Right lung (tissue), 5 donors: ENCODE measurements around the gene MGA. TPM values are rescaled to one million over a fixed set of nuclear protein-coding genes. Genes with fewer than 3 reads are reported as not detected.

ENCODE experiments used
- polyA plus RNA-seq, 5 donors: library from polyadenylated mRNA; unstranded; fragments of 120-200 nt; gene quantifications; one replicate each; pipeline versions ENCODE4 v1.2.1 to v1.2.3, GENCODE V29; 2013; ENCODE audit warnings: inconsistent platforms in 1 of 5, low replicate concordance in 1 of 5; ENCODE audit not compliant: insufficient read length in 5 of 5, insufficient read depth in 1 of 5

MGA gene
- polyA plus RNA-seq, 5 donors, result 23.9 to 41.5 (median 35.3) TPM

Other genes with a start within 250 kb of the MGA start
- 10 to 100 TPM; 58.3 to 85.9 (median 62.9) TPM for gene RTF1, start 243.3 kb upstream of the MGA start, polyA plus RNA-seq
- gene ITPKA, start 166.5 kb upstream of the MGA start, polyA plus RNA-seq, result 1 to 10 TPM; 1.0 to 1.6 (median 1.3) TPM
- gene LTK, start 146.6 kb upstream of the MGA start, polyA plus RNA-seq, result 1 to 10 TPM; 1.8 to 3.7 (median 2.9) TPM
- 10 to 100 TPM; 25.1 to 31.3 (median 27.2) TPM for gene RPAP1, start 116.1 kb upstream of the MGA start, polyA plus RNA-seq
- 10 to 100 TPM; 35.9 to 47.1 (median 43.2) TPM for gene TYRO3, start 101.2 kb upstream of the MGA start, polyA plus RNA-seq
- 10 to 100 TPM; 18.2 to 22.7 (median 20.5) TPM for gene MAPKBP1, start 114.1 kb downstream of the MGA start, polyA plus RNA-seq
- 10 to 100 TPM; 12.2 to 14.4 (median 13.0) TPM for gene JMJD7, start 167.7 kb downstream of the MGA start, polyA plus RNA-seq
- gene PLA2G4B, start 178.4 kb downstream of the MGA start, polyA plus RNA-seq, result 10 to 100 TPM in 4 of 5 donors, 1 to 10 TPM in 1; 9.7 to 19.2 (median 12.7) TPM
- gene SPTBN5, start 233.6 kb downstream of the MGA start, polyA plus RNA-seq, result 1 to 10 TPM in 4 of 5 donors, under 1 TPM in 1; 0.99 to 1.8 (median 1.4) TPM